Subcutaneous adipose tissue (tissue), 4 donors: ENCODE results near the gene EHBP1. TPM values are rescaled to one million over a fixed set of nuclear protein-coding genes. Genes with fewer than 3 reads are reported as not detected.

Source experiments
- total RNA-seq, 4 donors: library from RNA; depleted of rRNA; stranded (reverse); fragments of >200 nt; gene quantifications; one replicate each; pipeline ENCODE4 v1.1.0, GENCODE V29; 2016
- TF ChIP-seq, protein P1 (sequence below): fragments of 450-650 bp; IDR thresholded peaks from one replicate; pipeline ENCODE4 v1.5.1; 2016; ENCODE audit warnings: low read depth, mild to moderate bottlenecking, control low read depth, antibody characterized with exemption, moderate library complexity

EHBP1 gene
- total RNA-seq, 4 donors from 2014 or later, result 77.5 to 145 (median 110) TPM

DNA sequence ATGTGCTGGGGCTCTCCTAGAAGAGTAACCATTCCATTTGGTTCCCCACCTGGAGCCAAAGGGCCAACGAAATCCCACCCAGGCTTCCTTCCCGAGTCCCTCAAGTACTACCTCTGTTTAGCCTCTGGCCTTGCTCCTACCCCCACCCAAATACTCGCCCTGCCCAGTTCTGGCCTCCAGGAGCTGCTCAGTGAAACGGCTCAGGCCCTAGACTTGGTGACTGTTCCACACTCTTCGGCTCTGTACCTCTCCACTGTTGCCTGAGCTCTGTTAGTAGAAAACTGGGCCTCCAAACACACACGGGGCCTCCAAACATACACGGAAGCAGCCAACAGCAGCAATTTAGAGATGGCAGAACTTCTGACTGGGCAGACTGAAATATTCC, 349.3 kb downstream of the EHBP1 start:
- TF ChIP-seq, protein P1, sequence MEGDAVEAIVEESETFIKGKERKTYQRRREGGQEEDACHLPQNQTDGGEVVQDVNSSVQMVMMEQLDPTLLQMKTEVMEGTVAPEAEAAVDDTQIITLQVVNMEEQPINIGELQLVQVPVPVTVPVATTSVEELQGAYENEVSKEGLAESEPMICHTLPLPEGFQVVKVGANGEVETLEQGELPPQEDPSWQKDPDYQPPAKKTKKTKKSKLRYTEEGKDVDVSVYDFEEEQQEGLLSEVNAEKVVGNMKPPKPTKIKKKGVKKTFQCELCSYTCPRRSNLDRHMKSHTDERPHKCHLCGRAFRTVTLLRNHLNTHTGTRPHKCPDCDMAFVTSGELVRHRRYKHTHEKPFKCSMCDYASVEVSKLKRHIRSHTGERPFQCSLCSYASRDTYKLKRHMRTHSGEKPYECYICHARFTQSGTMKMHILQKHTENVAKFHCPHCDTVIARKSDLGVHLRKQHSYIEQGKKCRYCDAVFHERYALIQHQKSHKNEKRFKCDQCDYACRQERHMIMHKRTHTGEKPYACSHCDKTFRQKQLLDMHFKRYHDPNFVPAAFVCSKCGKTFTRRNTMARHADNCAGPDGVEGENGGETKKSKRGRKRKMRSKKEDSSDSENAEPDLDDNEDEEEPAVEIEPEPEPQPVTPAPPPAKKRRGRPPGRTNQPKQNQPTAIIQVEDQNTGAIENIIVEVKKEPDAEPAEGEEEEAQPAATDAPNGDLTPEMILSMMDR, result no peak

DNA sequence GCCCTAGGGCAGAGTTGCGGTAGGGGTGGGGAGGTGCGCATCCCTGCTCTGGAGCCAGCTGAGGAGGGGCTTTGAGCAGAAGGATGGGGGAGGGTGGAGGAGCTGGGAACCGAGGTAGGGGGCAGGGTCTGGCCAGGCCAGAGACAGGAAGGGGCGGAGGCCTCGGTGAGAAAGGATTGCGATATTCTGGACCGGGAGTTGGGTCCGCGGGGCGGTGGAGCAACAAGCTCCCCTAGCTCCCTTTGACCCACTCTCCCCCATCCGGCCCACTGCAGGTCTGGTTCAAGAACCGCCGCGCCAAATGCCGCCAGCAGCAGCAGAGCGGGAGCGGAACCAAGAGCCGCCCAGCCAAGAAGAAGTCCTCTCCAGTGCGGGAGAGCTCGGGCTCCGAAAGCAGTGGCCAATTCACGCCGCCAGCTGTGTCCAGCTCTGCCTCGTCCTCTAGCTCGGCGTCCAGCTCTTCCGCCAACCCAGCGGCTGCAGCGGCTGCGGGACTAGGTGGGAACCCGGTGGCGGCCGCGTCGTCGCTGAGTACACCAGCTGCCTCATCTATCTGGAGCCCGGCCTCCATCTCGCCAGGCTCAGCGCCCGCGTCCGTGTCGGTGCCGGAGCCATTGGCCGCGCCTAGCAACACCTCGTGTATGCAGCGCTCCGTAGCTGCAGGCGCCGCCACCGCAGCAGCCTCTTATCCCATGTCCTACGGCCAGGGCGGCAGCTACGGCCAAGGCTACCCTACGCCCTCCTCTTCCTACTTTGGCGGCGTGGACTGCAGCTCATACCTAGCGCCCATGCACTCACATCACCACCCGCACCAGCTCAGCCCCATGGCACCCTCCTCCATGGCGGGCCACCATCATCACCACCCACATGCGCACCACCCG, 350.0 kb downstream of the EHBP1 start:
- TF ChIP-seq, protein P1, result no peak

DNA sequence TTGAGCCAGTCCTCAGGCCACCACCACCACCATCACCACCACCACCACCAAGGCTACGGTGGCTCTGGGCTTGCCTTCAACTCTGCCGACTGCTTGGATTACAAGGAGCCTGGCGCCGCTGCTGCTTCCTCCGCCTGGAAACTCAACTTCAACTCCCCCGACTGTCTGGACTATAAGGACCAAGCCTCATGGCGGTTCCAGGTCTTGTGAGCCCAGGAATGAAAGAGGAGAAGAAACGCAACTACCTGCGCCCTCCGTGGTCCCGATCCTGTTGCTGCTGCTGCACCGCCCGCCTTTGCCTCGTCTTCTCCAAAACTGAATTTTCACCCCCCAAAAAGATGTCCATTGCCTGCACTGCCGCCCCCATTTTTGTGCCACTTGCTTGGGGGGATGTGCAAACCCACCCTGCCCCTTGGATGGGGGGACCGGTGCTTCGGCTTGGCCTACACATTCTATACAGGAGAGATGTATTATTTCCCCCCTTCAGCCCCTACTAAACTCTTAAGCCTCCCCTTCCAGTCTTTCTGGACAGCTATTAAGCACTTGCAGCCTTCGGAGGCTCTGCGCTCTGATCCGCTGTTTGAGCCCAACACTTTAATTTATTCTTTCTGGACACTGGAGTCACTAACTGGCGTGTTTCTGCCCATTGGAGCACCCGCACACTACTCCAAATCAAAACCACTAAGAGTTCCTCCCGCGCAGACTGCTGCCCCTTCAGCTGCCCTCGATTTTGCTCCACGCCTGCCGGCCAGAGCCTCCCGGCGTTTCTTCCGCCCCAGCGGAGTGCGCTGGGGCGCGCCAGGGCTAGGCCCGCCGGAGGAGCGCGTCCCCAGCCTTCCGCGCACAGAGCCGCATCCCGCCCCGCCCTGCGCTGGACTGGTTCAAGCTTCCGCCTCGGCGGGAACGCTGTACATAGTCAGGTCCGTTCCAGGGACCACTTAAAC, 350.9 kb downstream of the EHBP1 start:
- TF ChIP-seq, protein P1, result no peak

DNA sequence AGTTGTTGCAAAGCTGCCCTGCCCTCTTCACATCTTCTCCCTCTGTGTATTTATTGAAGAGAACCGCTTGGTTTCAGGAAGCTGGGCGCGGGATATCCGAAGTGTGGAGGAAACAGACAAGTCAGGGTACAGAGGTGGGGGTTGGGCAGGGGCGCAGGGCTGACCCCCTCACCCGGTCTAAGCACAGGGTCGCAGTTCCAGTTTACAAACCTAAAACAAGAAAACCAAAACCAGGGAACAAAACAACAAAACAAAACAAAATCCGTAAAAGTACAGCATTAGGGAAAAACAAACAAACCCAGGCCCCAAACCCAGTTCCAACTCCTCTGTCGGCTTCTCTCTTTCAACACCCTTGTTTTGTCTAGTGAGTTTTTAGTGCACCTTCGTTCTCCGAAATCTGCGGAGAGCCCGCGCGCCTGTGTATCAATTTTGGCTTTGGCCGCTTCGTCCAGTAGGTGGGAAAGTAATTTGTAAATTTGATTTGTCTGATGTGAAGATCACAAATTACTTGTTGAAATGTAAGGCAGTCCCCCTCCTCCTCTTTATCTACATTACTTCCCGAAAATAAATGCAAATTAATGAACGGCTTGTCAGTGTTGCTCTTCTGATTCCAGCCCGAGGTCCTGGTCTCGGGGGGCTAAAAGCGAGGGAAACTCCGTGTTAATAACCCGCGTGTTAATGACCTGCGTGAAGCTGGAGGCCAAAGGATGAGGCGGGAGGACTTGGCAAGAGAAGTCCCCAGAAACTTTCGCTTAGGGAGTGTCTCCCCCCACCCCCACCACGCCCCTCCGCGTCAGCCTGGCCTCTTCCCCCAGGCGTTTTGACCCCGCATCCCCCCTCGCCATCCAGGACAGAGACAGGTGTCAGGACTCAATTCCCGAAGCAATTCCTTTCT, 352.0 kb downstream of the EHBP1 start:
- TF ChIP-seq, protein P1, result no peak

DNA sequence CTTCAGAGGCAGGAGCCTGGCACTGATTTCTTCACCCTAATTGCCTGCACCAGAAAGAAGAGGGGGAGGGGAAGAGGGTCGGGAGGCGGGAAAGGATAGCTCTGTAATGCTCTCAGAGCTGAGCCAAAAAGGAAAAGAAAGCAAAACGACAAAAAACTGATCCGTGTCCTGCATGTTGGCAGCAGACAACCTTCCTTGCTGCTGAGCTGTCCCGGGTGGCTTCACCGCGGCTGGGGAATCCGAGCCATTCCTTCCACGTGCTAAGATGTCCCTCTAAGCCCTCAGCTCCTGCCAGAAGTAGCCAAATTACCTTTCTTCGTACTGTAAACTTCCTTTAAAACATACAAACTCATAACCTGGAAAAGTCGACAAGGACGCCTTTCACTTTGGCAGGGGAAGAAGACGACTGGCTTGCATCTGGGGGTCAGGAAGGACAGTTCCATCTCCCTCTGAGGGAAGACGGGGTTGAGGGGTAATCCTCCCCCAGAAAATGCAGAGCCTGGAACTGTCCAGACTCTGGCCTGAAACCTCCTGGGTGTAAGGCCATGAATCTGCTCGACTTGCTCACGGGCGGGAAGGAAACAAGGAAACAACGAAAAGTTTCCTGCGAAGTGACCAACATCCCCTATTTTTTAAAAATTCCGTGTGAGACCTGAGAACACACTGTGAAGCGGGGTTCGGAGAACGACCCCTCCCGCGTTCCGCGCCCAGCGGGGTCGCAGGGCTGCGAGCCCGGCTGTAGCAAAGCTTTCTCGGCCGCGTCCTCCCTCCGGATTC, 352.8 kb downstream of the EHBP1 start:
- TF ChIP-seq, protein P1, result no peak

DNA sequence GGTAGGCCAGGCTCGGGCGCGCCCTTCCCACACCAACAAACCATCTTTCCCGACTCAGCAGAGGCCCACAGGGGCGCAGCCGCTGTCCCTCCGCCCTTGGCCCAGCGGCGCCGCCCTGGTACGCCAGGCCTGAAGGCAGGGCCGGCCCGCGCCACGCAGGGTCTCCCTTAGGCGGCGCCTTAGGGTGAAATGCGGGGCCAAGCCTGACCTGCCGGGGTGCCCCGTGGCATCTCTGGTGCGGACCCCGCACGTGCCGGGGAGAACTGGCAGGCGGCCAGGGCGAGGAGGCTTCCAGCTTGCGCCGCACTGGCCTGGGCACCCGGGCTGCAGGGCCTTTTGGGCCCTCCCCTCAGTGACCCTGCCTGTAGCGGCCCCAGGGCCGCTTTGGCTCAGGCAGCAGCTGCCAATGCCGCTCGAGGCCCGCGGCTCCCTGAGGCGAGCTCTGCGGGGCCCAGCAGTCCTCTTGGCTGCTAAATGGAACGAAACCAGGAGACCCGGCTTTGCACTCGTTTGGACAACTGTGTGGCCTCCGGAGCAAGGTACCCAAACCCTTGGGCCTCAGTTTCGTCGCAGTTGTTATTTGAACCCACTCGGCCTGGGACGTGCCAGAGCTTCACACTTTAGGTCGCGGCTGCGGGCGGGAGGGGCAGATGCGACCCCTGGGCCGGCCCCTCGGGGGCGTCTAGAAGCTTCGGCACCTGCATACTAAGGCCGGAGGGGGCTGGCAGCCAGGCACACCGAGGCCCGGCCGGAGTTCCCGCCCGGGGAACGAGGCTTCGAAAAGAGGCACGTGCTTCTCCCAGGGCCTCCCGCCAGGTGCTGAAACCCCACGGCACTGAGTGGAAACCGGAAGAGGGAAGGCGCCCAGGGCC, 353.6 kb downstream of the EHBP1 start:
- TF ChIP-seq, protein P1, result no peak
